Stimulated activated CD8-positive, alpha-beta memory T cell treated with anti-CD3 and anti-CD28 coated beads, Interleukin-2, amount 100 ng/mL, for 48 hours (primary cell): ENCODE data around the gene ADI1.

Experiments
- DNase-seq, 2 donors: peaks; one replicate each; pipeline ENCODE4 v3.0.0-alpha.2; 2020; ENCODE audit warnings: low read depth in 2 of 2

Gene ADI1

DNA sequence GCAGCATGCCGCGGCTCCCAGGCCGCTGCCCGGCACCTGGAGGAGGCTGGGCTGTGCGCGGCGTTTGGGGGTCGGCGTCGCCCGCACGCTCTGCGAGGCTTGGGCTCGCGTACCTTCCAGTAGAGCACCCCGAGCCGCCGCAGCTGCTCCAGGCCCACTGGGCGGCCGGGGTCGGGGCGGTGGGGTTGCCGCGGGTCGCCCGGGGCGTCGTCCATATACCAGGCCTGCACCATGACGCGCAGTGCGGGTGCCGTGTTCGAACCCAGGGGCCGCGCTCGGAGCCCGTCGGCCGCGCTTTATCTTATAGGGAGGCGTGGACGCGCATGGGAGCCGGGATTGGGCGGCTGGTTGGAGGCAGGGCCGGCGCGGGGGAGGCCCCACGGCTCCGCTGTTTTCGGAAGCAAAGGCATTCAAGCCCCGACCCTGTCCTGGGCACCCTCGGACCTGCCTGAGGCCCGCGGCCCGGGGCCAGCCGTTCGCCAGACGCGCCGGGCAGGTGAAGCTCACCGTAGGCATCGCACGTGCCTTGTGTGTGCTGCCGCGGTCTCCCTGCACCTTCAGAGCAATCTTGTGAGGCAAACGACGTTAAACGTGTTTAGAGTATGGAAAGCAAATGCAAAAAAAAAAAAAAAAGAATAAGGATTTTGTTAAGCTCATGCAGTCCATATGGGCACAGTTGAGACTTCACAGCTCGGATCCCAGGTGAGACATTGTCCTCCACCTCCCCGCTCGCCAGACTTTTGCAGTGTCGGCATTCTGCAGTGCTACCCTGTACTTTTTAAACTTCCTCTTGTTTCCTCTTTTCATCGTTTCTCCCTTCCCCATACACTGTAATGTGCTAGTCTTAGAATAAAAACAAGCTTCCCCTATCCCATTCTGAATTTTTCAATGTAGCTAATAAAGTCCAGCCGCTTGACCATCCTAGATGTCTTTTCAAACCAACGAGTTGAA is at the start of gene ADI1:
Gene ADI1 (minus strand): TSS at position 277 of the 951 bp plus-strand sequence. CDS start 44 bp downstream, at position 233.
- peak; percentile 67 to 76 for DNase-seq

DNA sequence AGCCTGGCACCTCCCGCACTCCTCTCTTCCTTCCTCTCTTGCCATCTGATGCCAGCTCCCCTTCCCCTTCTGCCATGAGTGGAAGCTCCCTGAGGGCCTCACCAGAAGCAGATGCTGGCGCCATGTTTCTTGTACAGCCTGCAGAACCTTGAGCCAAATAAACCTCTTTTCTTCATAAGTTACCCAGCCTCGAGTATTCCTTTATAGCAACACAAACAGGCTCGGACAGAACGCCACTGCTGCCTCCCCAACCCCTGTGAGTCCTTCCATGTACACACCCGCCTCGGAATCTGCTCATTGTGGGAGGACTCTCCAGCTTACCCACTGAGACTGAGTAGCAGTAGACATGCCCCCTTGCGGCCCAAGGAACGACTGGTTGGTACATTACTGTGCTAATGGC is 47.5 kb upstream of the ADI1 start:
- DNase-seq, result no peak

DNA sequence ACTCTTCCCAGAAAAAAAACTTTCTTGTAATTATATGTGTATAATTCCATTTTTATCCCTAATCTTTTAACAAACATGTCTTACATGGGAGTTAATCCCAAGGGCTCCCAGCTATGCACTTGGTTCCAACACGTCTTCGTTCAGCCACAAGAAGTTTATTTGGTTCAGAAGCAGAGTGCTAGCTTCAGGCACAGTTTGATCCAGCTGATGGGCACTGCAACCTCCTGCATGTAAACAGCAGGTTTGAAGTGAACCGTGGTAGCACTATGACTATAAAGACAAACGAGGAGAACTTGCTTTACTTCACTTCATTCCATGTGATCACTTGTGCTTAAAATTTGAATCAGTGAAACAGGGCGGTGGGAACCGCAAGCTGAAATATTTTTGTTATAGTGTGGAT is 45.8 kb upstream of the ADI1 start:
- DNase-seq, result no peak

- no peak for DNase-seq
Observed at GRCh38 chr2:3563521-3563976, 44.2 kb upstream of the ADI1 start.

- DNase-seq, result peak; percentile 98 to 99
Observed at GRCh38 chr2:3558205-3559014, 39.1 kb upstream of the ADI1 start, which contains the start of gene RNASEH1. Gene RNASEH1, minus strand, starts transcription at chr2:3558333. Its CDS starts 73 bp downstream, at chr2:3558260.

GRCh38 chr2:3557639-3558204 is 38.4 kb upstream of the ADI1 start:
- DNase-seq, result no peak

GRCh38 chr2:3553946-3554345 is 34.6 kb upstream of the ADI1 start:
- DNase-seq, result no peak

DNA sequence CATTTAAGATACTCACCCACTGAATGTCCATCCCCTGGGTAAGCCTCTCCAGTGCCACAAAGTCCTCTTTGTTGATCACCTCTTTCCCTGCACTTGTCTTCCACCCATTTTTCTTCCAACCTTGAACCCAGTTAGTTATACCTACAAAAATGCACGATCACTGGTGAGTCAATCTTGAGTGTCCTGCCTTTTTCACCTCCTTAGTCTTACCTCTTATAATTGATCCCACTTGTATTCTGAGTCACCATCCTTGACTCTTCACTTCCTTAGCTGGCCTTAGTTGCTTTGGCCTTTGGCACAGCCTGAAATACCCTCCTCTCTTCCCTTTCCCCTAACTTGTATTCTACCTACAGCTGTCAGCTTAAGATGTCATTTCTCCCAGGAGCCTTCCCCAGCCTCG is 28.6 kb upstream of the ADI1 start:
- no peak for DNase-seq

- no peak for DNase-seq
Observed at GRCh38 chr2:3545788-3546478, 26.6 kb upstream of the ADI1 start.

DNA sequence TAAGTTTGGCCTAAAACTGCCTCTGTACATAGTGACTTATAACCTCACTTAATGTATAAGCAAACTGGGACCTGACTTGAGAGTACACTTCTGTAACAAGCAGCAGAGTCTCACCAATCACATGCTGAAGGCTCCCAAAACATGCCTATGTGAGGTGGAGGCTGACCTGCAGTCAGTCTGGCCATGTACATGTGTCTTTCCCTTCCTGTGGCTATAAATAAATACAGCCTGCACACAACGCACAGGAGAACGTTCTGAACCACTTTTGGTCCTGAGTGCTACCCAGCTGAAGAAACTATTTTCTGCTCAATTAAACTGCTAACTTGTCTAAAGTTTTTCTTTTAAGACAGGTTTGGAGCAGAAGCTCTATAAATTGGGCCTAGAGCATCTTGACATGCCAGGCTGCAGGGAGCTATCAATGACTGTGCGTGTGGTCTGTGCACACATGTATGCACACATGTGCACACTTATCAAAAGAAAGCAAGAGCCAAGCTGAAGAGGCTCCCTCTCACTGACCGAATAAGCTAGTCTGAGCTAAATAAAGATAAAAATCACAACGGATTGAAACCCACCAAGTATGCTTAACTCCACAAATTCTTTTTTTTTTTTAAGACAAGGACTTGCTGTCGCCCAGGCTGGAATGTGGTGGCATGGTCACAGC is 23.8 kb upstream of the ADI1 start:
- no peak for DNase-seq

DNA sequence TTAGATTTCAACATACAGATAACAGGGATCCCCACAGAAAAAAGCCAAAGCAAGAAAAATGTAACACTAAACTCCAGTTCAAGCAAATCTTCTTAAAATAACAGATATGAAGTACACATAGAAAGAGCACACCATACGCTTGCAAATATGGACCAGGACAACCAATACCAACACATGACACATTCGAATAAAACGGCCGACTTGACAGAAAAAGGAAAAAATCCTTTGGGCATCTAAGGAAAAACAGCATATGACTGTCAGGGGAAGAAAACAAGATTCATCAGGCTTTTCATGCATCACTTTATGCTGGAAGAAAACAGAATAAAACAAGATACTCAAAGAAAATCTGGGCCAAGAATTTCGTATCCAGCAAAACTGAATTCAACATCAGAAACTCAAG is 22.8 kb upstream of the ADI1 start:
- no peak for DNase-seq

DNA sequence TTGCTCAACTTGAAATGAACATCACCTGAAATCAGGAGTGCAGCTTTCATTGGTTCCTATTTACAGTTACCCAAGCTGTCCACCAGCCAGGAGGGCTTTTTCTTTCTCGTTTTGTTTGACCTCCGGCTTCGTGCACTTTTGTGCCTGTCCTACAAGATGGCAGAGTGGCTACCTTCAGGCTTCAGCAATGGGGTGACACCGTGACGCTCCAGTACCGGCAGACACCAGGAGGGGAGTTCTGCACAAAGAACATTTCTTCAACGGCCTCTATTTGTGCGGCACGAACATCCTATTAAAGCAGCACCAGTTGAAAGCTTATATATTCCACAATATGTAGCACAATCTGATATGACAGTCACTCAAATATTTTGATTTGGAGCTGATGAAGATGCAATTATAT is 20.5 kb upstream of the ADI1 start:
- no peak for DNase-seq

GRCh38 chr2:3536682-3537632 is 17.6 kb upstream of the ADI1 start:
- no peak for DNase-seq

GRCh38 chr2:3535794-3536681 is 16.7 kb upstream of the ADI1 start:
- DNase-seq, result no peak

GRCh38 chr2:3535467-3535793 is 16.1 kb upstream of the ADI1 start:
- DNase-seq, result no peak

DNA sequence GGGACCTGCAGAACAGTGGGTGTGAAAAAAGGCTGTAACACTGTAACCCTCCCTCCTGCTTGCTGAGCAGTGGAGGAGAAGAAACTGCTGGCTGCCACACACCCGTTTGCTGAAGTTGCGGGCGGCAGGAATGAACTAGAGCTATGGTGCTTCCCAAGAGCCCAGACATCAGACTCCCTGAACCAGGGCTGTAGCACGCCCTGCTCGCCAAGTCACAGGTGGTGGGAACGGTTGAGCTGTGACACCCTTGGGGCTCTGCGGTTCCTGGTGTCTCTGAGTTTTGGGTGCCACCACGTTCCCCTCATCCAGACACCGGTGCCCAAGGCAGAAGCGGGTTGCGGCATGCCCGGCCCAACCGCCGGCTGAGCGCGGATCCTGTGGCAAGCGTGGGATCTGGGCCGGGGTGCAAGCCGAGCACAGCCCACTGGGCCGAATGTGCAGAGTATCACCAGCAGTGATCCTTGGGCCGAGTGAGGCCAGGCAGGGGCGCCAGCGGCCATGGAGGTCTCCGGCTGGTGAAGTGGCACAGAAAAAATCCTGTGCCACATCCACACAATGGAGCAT is 15.0 kb upstream of the ADI1 start:
- no peak for DNase-seq

- no peak for DNase-seq
Observed at GRCh38 chr2:3533836-3534235, 14.5 kb upstream of the ADI1 start.

DNA sequence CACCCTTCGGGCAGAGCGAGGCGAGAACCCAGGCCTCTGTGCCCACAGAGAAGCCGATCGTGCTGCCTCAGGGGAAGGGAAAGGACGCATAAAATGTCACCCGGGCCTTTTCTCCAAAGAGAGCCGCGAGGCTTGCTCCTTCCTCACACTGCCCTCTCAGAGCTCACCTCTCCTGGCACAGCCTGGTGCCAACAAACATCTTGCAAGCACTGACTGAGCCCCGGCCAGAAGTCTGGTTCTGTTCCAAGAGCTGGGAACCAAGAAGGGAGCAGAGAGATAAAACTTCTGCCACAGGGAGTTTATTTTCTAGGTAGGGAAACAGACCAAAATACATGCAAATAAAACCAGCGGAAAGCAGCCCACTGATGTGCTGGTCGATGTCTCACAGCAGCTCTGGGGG is 13.6 kb upstream of the ADI1 start:
- DNase-seq, result no peak
